Stimulated activated CD4-positive, alpha-beta T cell treated with anti-CD3 and anti-CD28 coated beads, Interleukin-12 subunit alpha, Interleukin-12 subunit beta, amount 100 ng/mL, for 4 hours (primary cell): ENCODE data around the gene WDR37.
"Not testable (repeated sequence)": the region's sequence is repeated elsewhere in the genome, so short reads cannot be mapped to it uniquely, and the experiment has no call there.

ENCODE experiments used
- DNase-seq: peaks from one replicate; pipeline ENCODE4 v3.0.0-alpha.2; 2020

WDR37 gene

DNA sequence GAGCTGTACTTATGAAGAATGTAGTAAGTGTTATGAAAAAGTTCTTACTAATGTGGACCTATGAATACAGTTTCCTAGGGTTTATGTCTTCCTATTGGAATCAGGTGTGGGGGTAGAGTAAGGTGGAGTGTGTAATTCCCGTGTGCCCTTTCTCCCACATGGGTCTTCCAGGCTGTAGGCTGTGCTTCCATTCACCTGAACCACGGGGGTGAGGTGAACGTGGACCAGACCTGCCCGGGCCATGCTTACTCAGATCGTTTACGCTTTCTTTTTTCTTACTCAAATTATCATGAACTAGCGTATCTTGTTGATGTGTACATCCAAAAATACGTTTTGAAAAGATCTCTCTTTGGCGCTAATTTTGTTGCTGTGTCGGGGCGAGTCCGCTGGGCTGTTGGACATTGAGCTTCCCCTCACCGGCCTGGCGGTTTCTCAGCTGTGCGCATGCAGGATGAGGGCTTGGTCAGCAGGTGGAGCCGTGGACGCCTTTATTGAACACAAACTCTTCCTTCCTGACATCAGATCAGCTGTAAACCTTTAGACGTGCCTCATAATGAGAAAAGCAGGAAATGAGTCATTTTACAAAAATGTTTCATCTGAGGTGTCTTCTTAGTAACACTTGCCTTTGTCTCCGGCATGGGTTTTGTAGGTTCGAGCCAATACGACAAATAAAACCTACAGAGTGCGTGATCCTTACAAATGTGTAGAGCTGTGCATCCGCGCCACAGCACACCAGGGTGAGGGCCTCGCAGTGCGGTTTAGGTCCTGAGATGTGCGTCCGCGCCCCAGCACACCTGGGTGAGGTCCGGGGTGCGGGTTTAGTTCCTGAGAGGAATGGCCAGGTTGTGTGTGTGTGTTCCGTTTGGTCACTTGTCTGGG is 53.8 kb downstream of the WDR37 start:
- DNase-seq: peak; percentile 70

DNA sequence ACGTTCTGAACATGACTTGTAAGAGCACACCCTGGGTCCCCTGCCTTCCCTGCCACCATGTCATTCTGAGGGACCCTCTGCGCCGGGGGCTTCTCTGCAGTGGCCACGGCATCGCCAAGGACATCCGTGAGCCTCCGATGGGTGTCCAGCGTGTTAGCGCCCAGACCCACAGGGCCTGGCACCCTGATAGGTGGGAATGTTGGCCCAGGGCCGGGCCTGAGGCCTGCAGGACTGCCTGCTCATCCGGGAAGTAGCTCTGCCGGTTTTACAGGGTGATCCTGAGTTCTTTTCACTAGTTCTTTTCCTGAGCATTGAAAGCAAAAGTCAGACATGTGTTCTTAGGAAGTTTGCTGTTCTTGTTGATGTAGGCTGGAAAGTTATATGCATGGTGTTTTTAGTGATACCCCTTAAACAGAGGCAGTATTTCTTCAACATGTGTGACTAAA is 54.5 kb downstream of the WDR37 start:
- no peak for DNase-seq

DNA sequence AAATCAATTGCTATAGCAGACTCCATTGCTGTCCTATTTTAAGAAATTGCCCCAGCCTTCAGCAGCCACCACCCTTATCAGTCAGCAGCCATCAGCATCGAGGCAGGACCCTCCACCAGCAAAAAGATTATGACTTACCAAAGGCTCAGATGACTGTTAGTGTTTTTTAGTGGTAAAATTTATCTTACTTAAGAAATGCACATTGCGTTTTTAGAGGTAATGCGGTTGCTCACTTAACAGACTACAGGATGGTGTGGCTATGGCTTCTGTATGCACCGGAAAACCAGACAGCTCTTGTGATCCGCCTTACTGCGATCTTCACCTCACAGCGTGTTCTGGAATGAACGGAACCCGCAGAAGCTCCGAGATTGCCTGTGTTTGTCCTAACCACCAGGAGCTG is 58.1 kb downstream of the WDR37 start:
- no peak for DNase-seq

DNA sequence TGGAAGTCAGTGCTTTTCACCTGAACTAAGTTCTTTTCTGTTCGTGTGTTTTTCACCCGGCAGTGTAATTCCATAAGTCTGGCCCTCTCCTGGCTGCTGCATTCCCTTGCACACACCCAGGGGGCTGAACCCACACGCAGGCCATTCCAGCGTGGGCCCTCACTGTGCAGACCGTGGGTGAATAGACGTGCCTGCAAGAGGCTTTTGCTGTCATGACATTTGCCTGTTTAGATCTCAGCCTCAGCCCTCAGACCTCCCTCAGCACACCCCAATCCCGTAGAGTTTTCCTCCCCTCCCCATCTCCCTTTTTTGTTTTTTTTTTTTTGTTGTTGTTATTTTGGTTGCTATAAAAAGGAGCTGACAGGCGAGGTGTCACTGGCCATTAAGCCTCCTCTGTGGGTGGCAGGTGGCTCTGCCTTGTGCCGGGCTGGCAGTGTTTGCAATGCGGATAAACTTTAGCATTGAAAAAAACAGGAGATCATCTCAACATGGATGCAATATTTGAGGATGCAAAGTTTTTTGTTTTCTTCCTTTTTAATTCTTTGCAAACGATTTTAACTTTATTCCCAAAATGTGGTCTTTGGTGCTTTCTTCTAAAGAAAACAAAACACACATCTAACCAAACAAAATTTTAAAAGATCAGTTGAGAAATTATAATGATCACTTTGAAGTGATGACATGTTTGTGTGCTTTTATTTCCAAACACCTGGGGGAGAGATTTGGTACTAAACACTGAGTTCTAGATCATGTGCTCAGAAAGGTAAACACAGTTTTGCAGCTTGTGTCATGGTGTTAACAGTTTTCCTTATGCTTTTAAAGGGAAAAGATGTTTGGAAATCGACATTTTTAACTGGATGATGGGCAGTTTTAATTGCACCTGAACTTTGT is 58.8 kb downstream of the WDR37 start:
- DNase-seq: no peak

DNA sequence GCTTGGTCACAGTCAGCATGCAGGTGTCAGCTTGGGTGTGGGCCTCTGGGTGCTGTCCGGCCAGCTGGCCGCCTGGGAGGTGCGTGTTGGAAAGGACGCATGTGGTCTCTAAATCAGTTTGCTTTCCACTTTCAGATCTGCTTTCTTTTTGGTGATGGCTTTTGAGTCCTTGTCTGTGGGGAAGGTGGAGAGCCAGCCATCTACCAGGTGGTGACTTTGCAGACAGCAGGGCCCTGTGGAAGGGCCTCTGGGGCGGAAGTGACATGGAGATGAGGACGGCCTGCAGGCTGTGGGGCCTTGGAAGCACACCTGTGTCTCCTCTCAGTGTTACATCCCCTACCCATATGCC is 59.4 kb downstream of the WDR37 start:
- no peak for DNase-seq

DNA sequence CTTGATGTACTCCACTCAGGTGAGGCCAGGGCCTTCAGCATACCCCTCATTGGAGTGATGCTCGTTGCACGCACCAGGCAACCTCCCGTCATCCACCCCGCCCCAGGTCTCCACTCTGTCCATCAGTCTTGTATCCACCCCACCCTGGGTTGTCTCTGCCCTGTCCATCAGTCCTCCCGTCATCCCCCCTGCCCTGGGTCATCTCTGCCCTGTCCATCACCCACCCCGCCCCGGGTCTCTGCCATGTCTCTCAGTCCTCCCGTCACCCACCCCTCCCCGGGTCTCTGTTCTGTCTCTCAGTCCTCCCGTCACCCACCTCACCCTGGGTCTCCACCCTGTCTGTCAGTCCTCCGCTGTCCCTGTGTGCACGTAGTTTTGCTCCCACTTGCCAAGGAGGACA is 59.9 kb downstream of the WDR37 start:
- no peak for DNase-seq

DNA sequence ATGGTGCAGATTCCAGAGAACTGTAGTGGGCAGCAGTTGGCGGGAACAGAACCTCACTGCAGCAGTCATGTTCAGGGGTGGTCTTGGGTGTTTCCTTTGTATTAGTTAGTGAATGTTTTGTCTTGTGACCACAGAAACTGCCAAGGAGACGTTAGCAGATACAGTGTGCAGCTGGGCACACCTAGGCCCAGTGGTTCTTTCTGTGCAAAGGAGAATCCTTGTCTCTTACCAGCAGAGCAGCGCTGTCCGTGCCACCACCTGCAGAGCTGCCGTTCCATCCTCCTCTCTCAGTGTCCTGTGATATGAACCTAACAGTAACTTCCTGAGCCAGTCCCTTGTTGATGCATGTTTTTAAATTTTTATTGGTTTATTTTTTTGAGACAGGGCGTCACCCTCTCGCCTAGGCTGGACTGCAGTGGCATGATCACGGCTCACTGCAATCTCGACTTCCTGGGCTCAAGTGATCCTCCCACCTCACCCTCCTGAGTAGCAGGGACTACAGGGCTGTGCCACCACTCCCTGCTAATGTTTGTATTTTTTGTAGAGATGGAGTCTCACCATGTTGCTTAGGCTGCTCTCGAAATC is 60.6 kb downstream of the WDR37 start:
- no peak for DNase-seq

DNA sequence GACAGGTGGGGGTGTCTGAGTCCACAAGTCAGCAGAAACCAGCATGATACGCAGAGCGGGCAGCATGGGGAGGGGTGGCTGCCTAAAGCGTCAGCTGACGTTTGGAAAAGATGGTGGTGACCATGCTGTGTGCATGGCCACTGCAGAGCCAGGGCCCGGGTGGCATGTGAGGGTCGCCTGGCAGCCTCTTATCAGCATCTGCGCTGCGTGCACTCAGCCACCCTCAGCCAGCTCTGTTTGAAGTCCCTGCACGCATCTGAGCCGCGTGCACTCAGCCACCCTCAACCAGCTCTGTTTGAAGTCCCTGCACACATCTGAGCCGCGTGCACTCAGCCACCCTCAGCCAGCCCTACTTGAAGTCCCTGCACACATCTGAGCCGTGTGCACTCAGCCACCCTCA is 61.5 kb downstream of the WDR37 start:
- DNase-seq: no peak

DNA sequence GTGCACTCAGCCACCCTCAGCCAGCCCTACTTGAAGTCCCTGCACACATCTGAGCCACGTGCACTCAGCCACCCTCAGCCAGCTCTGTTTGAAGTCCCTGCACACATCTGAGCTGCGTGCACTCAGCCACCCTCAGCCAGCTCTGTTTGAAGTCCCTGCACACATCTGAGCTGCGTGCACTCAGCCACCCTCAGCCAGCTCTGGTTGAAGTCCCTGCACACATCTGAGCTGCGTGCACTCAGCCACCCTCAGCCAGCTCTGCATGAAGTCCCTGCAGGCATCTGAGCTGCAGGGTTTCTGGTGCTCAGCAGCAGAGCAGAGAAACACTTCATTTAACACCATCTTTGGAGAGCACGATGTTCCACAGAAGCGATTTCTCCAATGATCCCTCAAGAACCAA is 62.1 kb downstream of the WDR37 start:
- not testable (repeated sequence) for DNase-seq

DNA sequence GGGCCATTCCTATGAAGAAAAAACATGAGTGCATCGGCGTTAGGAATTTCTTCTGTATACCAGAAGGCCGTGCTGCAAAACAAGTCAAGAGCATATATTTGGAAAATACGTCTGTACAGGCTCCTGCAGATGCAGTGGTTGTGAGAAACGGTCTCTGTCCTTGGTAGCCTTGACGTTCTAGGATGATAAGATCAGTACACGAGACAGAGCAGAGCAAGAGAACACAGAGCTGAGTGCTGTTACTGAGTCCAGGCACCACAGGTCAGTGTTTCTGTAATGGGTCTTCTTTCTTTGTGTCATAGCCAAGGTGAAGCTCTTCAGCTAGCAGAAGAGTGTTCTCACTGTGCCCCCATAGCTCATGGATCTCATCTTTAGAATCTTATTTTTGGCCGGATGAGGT is 62.8 kb downstream of the WDR37 start:
- no peak for DNase-seq

DNA sequence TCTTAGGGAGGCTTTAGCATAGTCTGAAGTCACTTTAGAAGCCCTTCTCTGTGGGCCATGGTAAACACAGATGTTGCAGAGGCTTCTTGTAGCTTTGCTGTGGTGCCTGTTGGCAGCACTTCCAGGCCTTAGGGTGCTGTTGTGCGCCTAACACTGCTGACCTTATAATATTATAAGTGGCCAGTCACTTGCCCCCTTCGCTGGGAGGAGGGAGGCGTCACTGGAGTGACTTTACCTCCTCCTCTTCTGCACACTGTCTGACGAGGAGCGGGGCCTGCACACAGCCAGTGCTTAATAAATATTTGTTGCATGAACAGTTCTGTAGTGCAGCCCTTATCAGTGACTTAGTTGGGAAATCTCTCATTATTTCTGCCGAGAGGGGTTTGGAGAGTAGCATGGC is 63.3 kb downstream of the WDR37 start:
- no peak for DNase-seq

DNA sequence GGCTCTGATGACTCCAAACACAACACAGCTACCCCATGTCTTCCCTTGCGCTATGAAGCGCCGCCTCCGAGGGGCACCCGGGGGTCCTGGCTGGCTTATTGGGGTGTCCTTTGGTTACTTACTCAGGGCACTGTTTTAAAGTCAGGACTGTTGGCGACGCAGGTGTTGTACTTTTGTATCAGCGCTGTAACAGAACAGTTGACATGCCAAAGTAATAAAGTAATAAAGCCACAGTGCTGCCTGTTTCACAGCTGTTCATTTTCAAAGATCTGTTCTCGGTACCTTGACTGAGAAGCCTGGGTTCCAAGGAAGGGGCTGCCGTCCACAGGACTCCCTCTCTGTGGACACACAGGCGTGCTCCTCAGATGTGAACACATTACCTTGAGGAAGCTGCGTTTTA is 64.1 kb downstream of the WDR37 start:
- DNase-seq: no peak

DNA sequence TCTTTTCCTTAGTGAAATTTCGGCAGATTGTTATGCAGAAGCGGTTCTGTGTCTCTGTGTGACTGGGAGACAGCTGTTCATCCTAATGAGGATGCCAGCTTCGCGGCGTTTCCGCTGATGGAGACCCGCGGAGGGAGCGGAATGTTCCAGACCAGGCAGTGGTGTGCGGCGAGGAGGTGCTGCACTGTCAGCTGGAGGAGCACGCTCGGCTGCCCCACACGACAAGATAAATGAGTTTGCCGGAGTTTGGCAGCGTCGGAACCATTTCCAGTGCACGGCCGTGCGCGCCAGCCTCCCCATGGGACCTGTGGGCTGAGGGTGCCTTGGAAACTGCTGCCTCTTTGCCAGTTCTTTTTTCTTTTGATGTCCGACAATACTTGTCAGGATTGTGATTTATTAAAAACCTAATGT is 64.6 kb downstream of the WDR37 start:
- no peak for DNase-seq

DNA sequence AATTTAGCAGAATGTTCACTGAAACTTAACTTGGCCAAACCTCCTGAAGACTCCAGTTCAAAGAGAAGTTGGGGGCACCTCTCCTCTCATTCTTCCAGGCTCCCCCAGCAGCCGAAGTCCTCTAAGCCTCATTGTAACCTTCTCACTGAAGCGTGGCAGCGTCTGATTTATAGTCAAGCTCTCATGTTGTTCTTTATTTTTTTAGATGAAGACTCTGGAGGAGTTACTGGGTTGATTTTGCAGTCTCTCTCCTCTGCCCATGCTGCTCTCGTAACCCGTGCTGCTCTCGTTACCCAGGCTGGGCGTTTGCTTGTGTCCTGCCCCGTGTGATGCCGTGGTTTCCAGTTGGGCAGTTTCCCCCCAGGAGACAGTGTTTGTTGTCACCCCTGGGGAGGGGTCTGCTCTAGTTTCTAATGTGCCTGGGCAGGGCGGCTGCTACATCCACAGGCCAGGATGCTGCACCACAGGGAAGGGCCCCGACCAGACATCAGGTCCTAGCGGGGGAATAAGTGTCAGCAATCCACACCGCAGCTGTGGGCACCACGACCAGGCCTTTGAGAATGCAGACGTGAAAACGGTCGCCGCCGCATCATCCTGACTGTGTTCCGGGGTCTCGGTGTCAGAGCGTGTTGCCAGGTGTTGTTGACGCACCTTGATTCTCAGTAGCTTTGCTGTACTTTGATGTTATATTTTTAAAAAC is 65.2 kb downstream of the WDR37 start:
- no peak for DNase-seq

DNA sequence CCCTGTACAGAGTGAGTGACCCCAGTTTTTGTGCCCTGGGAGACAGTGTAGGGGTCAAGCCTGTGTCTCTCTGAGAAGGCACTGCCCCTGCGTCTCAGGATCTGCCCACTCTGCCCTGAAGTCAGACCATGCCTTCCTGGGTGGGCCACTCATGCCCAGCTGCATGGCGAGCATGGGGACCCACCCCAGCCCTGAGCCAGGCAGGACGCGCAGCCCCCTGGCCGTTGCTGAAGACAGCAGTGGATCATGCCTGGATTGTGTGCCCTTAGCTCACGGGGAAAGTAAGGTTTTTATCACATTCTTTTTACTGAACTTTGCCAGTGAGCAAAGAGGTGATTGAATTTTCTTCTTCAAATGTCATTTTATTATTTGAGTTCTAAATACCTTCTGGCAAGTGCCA is 66.2 kb downstream of the WDR37 start:
- DNase-seq: no peak

DNA sequence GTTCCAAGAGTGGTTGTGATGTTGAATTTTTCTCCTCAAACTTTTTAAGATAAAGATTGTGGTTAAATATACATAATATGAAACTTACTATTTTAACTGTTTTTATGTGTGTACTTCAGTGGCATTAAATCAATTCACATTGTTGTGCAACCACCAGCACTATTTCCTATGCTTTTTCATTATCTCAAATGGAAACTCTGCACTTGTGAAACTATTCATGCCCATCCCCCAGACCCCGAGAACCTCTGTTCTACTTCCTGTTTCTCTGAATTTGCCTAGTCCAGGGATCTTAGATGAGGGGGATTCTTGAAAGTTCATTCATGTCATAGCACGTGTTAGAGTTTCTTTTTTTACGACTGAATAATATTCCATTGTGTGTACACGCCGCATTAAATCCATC is 67.0 kb downstream of the WDR37 start:
- no peak for DNase-seq

DNA sequence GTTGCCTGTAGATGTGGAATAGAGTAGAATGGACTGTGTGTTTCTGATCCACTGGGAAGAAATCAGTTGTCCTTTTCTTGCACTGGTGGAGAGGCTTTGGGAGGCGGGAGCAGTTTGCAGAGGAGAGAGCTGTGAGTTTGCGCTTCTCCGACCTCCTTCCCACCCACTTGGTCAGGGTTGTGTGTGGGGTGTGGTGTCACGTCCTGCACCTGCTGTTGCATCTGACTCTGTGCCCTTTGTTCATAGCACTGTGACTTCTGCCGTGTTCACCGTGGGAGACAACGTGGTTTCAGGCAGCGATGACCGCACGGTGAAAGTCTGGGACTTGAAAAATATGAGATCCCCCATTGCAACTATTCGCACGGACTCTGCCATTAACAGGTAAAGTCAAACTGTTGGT is 67.8 kb downstream of the WDR37 start:
- no peak for DNase-seq

DNA sequence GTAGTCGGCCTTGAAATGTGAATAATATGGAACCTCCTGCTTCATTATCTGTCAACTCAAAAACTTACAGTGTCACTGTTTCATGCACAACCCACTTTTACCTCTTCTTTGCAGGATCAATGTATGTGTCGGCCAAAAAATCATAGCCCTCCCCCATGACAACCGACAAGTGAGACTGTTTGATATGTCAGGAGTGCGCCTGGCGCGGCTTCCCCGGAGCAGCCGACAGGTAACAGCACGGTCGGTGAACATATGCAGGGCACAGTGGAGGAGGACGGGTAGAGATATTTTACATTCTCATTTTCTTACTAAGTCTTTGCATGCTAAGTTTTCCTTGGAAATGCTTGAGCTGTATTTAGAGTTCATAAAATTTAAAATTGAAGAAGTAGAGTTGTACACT is 68.6 kb downstream of the WDR37 start:
- no peak for DNase-seq

DNA sequence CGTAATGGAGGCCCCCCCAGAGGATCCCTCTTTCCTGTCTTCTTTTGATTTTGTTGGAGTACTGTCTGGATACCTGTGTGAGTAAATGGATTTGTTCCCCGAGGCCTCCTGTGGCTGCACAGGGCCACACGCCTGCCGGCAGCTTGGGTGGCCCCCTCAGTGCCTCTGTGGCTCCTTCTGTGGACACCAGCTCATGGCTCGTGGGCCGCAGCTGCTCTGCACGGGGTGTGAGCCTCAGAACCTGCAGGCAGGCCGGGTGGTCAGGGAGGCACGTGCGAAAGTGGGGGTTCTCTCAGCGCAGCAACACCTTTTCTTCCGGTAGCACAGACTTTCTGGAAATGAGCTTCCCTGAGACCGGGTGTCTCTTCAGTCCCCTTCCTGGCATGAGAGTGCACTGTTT is 70.3 kb downstream of the WDR37 start:
- DNase-seq: no peak

DNA sequence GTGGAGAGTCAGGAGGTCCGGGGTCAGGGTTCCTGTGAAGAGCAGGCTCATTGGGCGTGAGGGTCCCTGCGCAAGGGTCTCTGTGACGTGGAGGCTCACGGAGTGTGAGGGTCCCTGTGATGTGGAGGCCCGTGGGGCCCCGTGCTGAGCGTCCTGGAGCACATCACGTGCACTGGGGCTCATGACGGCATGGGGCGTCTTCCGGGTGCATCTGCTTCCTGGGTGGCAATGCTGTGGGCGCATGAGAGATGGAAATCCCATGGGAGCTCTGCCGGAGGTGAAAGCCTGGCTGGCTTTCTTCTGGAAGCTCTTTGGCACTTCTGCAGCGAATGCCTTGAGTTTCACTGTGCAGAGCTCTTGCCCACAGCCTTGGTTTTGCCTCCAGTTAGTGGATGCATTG is 71.4 kb downstream of the WDR37 start:
- no peak for DNase-seq

DNA sequence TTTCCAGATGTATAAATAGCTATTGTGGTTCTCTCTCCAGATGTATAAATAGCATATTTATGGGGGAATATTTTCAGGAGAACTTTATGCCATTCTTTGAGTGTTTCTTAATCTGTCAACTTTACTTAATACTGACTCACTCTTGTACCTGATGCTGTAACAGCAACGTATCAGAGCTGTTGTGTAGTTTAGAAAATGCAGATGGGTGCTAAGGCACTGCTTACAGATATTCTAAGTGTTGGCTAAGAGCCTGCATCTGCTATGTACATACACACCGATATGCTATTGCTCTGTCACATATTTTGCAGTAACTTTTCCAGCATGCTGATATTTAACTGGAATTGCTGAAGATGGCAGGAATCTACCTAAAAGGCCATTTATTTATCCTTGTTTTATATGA is 71.9 kb downstream of the WDR37 start:
- DNase-seq: no peak

DNA sequence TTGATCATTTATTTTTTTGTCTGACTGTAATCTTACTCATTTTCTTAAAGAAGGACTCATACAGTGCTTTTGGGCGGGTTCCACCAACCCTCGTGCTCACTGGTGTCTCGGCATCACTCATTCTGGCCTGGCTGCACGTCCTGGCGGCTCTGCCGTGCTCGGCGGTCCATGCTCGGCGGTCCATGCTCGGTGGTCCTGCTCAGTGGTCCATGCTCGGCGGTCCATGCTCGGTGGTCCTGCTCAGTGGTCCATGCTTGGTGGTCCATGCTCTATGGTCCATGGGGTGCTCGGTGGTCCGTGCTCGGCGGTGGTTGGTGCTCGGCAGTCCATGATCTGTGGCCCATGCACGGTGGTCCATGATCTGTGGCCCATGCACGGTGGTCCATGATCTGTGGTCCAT is 72.5 kb downstream of the WDR37 start:
- DNase-seq: no peak

DNA sequence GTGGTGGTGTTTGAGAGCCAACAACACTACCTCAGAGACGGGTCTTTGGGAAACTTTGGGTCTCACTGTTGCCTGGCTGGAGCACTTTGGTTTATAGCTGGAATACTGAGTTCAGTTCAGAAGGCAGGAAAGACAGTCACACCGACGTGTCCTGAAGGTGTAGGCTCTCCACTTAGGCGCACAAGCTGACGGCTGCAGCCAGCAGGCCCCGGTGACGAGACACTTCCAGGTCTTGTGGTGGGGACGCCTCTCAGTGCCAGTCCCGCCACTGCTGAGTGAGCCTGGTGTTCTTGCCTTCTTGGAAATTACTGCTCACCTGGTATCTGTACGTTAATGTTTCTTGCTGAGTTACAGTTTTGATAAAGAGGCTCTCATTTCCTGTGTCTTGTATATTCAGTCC is 74.0 kb downstream of the WDR37 start:
- DNase-seq: no peak
